Measurements from ENCODE around the gene PTK6.

Gene PTK6

DNA sequence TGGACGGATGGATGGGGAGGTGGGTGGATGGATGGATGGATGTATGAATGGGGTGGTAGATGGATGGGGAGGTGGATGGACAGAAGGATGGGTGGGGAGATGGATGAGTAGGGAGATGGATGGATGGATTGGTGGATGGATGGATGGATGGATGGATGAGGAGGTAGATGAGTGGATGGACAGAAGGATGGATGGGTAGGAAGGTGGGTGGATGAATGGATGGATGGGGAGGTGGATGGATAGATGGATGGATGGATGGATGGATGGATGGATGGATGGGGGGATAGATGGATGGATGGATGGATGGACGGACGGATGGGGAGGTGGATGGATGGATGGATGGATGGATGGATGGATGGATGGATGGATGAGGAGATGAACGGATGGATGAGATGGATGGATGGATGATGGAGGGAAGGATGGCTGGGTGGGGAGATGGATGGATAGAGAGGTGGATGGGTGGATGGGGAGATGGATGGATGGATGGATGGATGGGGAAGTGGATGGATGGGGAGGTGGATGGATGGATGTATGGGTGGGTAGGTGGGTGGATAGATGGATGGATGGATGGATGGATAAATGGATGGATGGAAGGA, 45.4 kb downstream of the PTK6 start (continued):
- TF ChIP-seq, protein P1, sequence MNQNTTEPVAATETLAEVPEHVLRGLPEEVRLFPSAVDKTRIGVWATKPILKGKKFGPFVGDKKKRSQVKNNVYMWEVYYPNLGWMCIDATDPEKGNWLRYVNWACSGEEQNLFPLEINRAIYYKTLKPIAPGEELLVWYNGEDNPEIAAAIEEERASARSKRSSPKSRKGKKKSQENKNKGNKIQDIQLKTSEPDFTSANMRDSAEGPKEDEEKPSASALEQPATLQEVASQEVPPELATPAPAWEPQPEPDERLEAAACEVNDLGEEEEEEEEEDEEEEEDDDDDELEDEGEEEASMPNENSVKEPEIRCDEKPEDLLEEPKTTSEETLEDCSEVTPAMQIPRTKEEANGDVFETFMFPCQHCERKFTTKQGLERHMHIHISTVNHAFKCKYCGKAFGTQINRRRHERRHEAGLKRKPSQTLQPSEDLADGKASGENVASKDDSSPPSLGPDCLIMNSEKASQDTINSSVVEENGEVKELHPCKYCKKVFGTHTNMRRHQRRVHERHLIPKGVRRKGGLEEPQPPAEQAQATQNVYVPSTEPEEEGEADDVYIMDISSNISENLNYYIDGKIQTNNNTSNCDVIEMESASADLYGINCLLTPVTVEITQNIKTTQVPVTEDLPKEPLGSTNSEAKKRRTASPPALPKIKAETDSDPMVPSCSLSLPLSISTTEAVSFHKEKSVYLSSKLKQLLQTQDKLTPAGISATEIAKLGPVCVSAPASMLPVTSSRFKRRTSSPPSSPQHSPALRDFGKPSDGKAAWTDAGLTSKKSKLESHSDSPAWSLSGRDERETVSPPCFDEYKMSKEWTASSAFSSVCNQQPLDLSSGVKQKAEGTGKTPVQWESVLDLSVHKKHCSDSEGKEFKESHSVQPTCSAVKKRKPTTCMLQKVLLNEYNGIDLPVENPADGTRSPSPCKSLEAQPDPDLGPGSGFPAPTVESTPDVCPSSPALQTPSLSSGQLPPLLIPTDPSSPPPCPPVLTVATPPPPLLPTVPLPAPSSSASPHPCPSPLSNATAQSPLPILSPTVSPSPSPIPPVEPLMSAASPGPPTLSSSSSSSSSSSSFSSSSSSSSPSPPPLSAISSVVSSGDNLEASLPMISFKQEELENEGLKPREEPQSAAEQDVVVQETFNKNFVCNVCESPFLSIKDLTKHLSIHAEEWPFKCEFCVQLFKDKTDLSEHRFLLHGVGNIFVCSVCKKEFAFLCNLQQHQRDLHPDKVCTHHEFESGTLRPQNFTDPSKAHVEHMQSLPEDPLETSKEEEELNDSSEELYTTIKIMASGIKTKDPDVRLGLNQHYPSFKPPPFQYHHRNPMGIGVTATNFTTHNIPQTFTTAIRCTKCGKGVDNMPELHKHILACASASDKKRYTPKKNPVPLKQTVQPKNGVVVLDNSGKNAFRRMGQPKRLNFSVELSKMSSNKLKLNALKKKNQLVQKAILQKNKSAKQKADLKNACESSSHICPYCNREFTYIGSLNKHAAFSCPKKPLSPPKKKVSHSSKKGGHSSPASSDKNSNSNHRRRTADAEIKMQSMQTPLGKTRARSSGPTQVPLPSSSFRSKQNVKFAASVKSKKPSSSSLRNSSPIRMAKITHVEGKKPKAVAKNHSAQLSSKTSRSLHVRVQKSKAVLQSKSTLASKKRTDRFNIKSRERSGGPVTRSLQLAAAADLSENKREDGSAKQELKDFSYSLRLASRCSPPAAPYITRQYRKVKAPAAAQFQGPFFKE (tag by site-specific recombination; IDR thresholded peaks at IDR 0.05; ENCODE audit: borderline replicate concordance): peak; percentile 33; the same call in 1 of the 2 replicates
- no peak for TF ChIP-seq ZNF292 (tag by site-specific recombination; IDR thresholded peaks at IDR 0.05; ENCODE audit: borderline replicate concordance, low read depth)
- no peak for TF ChIP-seq ZNF324 (tag by site-specific recombination; IDR thresholded peaks at IDR 0.05)
- TF ChIP-seq ZNF366 (tag by site-specific recombination; conservative IDR thresholded peaks at IDR 0.05): peak; percentile 100
- TF ChIP-seq ZNF747 (tag by site-specific recombination; IDR thresholded peaks at IDR 0.05): no peak
- TF ChIP-seq ZNF311 (tag by site-specific recombination; IDR thresholded peaks at IDR 0.05; ENCODE audit: borderline replicate concordance): no peak
- TF ChIP-seq YY2 (tag by site-specific recombination; IDR thresholded peaks at IDR 0.05): 0 out of 2 replicates have a peak, but pooled peaks have one; percentile 18
- TF ChIP-seq ZNF621 (tag by site-specific recombination; IDR thresholded peaks at IDR 0.05): no peak
- TF ChIP-seq ZNF76 (tag by site-specific recombination; IDR thresholded peaks at IDR 0.05; ENCODE audit: borderline replicate concordance, low read depth): no peak
- no peak for TF ChIP-seq ZNF175 (tag by site-specific recombination; IDR thresholded peaks at IDR 0.05)
- peak; percentile 99 for TF ChIP-seq ZBTB17 (tag by site-specific recombination; IDR thresholded peaks at IDR 0.05)
- no peak for TF ChIP-seq ZNF302 (tag by site-specific recombination; IDR thresholded peaks at IDR 0.05; ENCODE audit: low read depth)
- TF ChIP-seq ZNF473 (tag by site-specific recombination; IDR thresholded peaks at IDR 0.05): 0 out of 2 replicates have a peak, but pooled peaks have one; percentile 47
- TF ChIP-seq KLF7 (tag by site-specific recombination; IDR thresholded peaks at IDR 0.05; ENCODE audit: borderline replicate concordance): no peak
- no peak for TF ChIP-seq ZNF777 (tag by site-specific recombination; IDR thresholded peaks at IDR 0.05; ENCODE audit: borderline replicate concordance)

DNA sequence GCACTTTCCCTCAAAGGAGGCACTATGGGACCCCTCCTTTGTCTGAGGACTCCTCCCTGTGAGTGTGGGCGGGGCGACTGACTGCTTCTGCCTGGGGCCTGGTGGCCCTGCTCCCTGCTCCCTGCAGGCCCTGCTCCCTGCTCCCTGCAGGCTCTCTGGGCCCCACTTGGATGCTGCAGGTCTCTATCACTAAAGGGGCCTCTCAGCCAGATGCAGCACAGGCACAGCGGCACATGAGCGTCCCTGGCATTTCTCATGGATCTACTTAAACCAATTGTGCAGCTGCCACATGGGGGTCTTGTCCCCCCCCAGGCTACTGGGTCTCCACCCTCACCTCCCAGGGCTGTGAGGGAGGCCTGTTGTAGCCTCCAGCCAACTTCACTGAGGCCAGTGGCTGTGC, 46.1 kb downstream of the PTK6 start:
- no peak overlapping the region for H3K27ac ChIP-seq (ENCODE audit: extremely low read depth, low read depth, low read length)
- no peaks in the 10 kb centered on the region for H3K9me3 ChIP-seq (ENCODE audit: control insufficient read depth, insufficient read depth, low read depth, low read length)
- peaks cover 13 to 74% of the 10 kb centered on the region in 2 experiments; a peak in 2 of 3 replicates for H3K36me3 ChIP-seq (ENCODE audit: control insufficient read depth in 2 of 2, insufficient read depth in 1 of 2, low read length in 2 of 2)
- ChIA-PET POLR2A (no interaction called here), CTCF (no interaction called here)
- H3K4me1 ChIP-seq (ENCODE audit: control insufficient read depth, insufficient read depth, low read length): no peaks in the 10 kb centered on the region
- no peak overlapping the region for H3K4me3 ChIP-seq (ENCODE audit: low read depth, low read length)
- TF ChIP-seq, protein P2, sequence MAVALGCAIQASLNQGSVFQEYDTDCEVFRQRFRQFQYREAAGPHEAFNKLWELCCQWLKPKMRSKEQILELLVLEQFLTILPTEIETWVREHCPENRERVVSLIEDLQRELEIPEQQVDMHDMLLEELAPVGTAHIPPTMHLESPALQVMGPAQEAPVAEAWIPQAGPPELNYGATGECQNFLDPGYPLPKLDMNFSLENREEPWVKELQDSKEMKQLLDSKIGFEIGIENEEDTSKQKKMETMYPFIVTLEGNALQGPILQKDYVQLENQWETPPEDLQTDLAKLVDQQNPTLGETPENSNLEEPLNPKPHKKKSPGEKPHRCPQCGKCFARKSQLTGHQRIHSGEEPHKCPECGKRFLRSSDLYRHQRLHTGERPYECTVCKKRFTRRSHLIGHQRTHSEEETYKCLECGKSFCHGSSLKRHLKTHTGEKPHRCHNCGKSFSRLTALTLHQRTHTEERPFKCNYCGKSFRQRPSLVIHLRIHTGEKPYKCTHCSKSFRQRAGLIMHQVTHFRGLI (tag by site-specific recombination; IDR thresholded peaks at IDR 0.05): no peak
- TF ChIP-seq, protein P3, sequence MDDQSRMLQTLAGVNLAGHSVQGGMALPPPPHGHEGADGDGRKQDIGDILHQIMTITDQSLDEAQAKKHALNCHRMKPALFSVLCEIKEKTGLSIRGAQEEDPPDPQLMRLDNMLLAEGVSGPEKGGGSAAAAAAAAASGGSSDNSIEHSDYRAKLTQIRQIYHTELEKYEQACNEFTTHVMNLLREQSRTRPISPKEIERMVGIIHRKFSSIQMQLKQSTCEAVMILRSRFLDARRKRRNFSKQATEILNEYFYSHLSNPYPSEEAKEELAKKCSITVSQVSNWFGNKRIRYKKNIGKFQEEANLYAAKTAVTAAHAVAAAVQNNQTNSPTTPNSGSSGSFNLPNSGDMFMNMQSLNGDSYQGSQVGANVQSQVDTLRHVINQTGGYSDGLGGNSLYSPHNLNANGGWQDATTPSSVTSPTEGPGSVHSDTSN (CRISPR knock-in tag; IDR thresholded peaks at IDR 0.05): no peak
- TF ChIP-seq ZNF292 (tag by site-specific recombination; IDR thresholded peaks at IDR 0.05; ENCODE audit: borderline replicate concordance, low read depth) (no peak), ZSCAN23 (tag by site-specific recombination; IDR thresholded peaks at IDR 0.05) (no peak), ZEB2 (tag by site-specific recombination; IDR thresholded peaks at IDR 0.05) (no peak), YY1 (tag by site-specific recombination; IDR thresholded peaks at IDR 0.05) (no peak), ZBTB48 (tag by site-specific recombination; IDR thresholded peaks at IDR 0.05) (no peak), GLIS2 (tag by site-specific recombination; IDR thresholded peaks at IDR 0.05) (peak; percentile 15; the same call in 1 of the 2 replicates)
- TF ChIP-seq, protein P4, sequence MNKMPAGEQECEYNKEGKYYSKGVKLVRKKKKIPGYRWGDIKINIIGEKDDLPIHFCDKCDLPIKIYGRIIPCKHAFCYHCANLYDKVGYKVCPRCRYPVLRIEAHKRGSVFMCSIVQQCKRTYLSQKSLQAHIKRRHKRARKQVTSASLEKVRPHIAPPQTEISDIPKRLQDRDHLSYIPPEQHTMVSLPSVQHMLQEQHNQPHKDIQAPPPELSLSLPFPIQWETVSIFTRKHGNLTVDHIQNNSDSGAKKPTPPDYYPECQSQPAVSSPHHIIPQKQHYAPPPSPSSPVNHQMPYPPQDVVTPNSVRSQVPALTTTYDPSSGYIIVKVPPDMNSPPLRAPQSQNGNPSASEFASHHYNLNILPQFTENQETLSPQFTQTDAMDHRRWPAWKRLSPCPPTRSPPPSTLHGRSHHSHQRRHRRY (tag by site-specific recombination; IDR thresholded peaks at IDR 0.05): no peak
- TF ChIP-seq, protein P5, sequence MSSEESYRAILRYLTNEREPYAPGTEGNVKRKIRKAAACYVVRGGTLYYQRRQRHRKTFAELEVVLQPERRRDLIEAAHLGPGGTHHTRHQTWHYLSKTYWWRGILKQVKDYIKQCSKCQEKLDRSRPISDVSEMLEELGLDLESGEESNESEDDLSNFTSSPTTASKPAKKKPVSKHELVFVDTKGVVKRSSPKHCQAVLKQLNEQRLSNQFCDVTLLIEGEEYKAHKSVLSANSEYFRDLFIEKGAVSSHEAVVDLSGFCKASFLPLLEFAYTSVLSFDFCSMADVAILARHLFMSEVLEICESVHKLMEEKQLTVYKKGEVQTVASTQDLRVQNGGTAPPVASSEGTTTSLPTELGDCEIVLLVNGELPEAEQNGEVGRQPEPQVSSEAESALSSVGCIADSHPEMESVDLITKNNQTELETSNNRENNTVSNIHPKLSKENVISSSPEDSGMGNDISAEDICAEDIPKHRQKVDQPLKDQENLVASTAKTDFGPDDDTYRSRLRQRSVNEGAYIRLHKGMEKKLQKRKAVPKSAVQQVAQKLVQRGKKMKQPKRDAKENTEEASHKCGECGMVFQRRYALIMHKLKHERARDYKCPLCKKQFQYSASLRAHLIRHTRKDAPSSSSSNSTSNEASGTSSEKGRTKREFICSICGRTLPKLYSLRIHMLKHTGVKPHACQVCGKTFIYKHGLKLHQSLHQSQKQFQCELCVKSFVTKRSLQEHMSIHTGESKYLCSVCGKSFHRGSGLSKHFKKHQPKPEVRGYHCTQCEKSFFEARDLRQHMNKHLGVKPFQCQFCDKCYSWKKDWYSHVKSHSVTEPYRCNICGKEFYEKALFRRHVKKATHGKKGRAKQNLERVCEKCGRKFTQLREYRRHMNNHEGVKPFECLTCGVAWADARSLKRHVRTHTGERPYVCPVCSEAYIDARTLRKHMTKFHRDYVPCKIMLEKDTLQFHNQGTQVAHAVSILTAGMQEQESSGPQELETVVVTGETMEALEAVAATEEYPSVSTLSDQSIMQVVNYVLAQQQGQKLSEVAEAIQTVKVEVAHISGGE (tag by site-specific recombination; conservative IDR thresholded peaks at IDR 0.05; ENCODE audit: low read depth): no peak

Data from HEK293 (cell line).